GM13976 (cell line): ENCODE measurements around the gene GPR141.

Source experiments
- DNase-seq: peaks from one replicate; pipeline ENCODE4 v3.0.0; 2012; ENCODE audit warnings: low spot score
- in situ Hi-C: fragments of 300-500 bp; cut with MboI; formaldehyde crosslinking; loops from one replicate; pipeline ENCODE4 v1.12.0; 2022; ENCODE audit warnings: low sequenced_read_pairs, mixed read lengths, inconsistent platforms; ENCODE audit not compliant: unreplicated experiment
- TF ChIP-seq, protein P1 (sequence below): IDR thresholded peaks from 2 replicates; pipeline ENCODE4 v1.5.1; 2012; ENCODE audit warnings: borderline replicate concordance, mild to moderate bottlenecking; ENCODE audit not compliant: insufficient read depth; ENCODE audit errors: extremely low read depth, missing control alignments, control extremely low read depth

Gene GPR141

DNA sequence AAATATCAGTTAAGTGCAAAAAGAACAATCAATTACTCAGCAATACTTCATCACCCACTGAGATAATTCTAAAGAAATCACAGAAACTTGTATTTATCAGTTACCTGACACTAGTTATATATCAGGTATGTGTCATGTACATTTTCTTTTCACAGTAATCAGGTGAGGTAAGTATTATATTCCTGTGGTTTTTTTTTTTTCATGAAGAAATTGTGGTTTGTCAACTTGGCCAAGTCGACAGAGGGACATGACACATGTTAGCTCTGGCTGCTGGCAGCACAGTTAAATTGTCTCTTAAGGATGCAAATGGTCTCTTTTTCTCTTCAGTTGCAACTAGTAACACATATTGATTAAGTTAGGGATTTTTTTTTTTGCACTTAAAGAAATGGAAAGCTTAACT lies 13.7 kb upstream of the GPR141 start:
- in situ Hi-C loops, result no loop called here
- DNase-seq, result no peak

DNA sequence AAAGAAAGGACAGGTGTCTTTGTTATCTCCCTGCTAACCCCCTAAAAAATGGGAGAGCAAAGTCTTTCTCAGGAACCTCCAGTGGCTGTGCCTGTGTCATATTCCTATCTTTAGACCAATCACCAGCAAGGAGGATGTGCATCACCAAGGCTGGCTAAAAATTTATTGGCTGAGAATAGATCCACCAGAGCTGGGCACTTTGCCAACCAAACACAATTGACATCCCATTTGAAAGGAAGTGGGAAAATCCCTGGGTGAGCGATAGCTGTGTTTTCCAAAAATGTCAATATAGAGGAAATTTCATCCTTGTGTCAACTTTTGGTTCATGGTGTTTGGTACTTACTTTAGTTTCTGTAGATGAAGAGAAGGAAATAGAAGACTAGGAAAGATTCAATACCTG lies 13.1 kb upstream of the GPR141 start:
- TF ChIP-seq, protein P1, sequence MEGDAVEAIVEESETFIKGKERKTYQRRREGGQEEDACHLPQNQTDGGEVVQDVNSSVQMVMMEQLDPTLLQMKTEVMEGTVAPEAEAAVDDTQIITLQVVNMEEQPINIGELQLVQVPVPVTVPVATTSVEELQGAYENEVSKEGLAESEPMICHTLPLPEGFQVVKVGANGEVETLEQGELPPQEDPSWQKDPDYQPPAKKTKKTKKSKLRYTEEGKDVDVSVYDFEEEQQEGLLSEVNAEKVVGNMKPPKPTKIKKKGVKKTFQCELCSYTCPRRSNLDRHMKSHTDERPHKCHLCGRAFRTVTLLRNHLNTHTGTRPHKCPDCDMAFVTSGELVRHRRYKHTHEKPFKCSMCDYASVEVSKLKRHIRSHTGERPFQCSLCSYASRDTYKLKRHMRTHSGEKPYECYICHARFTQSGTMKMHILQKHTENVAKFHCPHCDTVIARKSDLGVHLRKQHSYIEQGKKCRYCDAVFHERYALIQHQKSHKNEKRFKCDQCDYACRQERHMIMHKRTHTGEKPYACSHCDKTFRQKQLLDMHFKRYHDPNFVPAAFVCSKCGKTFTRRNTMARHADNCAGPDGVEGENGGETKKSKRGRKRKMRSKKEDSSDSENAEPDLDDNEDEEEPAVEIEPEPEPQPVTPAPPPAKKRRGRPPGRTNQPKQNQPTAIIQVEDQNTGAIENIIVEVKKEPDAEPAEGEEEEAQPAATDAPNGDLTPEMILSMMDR, result no peak
- no peak for DNase-seq
- in situ Hi-C loops, result no loop called here

More for the DNA sequence above, 13.7 kb upstream of the GPR141 start:
- TF ChIP-seq, protein P1, result no peak

DNA sequence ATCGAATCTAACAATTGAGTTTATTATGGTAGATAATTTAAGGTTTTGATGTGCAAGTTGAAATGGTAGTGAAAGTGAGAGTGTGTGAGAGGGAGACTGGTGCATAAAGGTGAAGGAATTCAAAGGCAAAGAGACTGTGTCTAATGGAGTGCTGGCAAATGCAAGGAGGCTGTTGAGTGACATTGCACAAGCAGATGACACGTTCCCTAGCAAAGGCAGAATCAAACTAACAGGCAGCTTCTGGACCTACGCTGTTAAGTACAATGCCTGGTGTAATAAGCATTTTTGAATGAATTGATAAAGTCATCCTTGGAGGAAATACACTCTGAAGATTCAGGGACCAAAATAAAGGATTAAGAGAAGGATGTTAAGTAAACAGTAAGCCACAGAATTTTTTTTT lies 11.7 kb upstream of the GPR141 start:
- TF ChIP-seq, protein P1, result no peak
- in situ Hi-C loops, result no loop called here
- DNase-seq, result no peak

DNA sequence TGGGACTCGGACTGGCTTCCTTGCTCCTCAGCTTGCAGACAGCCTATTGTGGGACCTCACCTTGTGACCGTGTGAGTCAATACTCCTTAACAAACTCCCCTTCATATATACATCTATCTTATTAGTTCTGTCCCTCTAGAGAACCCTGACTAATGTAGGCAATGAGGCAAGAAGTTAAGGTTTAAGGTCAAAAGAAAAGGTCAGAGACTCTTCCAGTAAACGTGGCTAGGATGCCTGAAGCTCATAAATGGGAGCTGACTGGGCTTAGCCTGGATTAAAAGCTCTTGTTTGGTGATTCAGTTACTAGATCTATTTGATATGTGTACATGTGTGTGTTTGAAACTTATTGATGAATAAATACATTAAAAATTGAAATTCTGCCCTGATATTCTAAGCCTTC lies 10.6 kb upstream of the GPR141 start:
- DNase-seq, result no peak
- TF ChIP-seq, protein P1, result no peak
- in situ Hi-C loops, result no loop called here

DNA sequence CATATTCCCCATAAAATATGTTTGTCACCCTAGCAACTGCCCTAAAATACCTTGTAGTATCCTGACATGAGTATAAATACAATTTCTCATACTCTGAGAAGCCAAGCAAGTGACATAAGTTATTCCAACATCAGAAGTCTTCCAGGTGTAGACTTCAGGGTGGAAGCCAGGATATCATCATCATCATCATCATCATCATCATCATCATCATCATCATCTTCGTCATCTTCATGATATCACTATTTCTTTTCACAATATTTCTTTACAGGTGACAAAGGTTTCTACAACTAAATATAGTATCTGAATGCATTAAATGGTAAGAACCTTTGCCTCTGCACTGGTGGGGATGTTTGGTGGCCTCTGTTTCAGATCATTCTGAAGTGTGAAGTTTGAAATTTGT lies 10.0 kb upstream of the GPR141 start:
- in situ Hi-C loops, result no loop called here

DNA sequence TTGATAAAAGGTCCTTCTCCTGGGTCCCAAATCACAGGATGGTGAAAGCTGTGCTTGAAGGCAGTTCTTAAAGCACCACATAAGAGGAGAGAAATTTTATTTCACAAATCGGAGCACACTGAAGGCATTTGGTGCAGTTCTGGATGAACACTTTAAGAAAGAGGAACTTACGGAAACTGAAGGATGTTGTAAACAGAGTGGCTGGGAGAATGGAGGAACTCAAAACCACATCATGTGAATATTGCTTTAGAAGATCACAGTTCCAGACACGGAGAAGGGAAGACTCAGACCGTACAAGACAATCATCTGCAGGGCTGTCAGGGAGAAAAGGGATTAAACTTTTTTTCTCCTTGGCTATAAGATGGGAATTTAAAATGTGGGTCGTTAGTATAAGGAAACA lies 9.0 kb upstream of the GPR141 start:
- in situ Hi-C loops, result no loop called here
- TF ChIP-seq, protein P1, result no peak
- no peak for DNase-seq

More for the DNA sequence above, 10.0 kb upstream of the GPR141 start:
- DNase-seq, result no peak
- TF ChIP-seq, protein P1, result no peak

DNA sequence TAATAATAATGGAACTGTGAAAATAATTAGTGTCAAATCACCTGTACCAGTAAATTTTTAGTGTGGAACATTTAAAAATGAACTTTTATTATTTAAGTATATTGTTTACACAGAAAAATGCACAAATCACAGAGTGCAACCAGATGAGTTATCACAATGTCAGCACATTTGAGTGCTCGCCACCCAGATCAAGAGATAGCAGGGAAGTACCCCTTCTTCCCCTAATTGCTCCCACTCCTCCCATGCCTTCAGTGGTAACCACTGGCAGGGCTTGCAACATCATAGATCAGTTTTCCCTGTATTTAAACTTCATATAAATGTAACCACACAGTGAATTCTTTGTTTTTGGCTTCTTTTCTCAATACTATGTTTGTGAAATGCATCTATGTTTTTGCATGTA lies 7.8 kb upstream of the GPR141 start:
- no peak for DNase-seq
- TF ChIP-seq, protein P1, result no peak
- in situ Hi-C loops, result no loop called here
